PC-3 (cell line): ENCODE measurements around the gene SPAG6. TPM values are rescaled to one million over a fixed set of nuclear protein-coding genes. Genes with fewer than 3 reads are reported as not detected.

ENCODE experiments used
- ATAC-seq: fragments of 200-7000 bp; cut with Tn5 transposase; 2 replicates; pipeline ENCODE4 v1.9.1; 2020; ENCODE audit warnings: mild to moderate bottlenecking, moderate library complexity
- BruUV-seq: library from RNA; stranded (reverse); fragments of 400-500 nt; replicated peaks from 2 replicates; lab custom pipeline; 2021; lab: Mats Ljungman, UMichigan
- CTCF ChIA-PET: fragments of 300-600 bp; sonication (Branson Sonifier 250); formaldehyde crosslinking; loops from one replicate; lab custom pipeline; 2022; ENCODE audit warnings: antibody characterized with exemption; lab: Charles Lee
- POLR2A ChIA-PET: fragments of 300-600 bp; sonication (Branson Sonifier 250); formaldehyde crosslinking; loops from one replicate; lab custom pipeline; 2022; ENCODE audit warnings: antibody characterized with exemption; ENCODE audit not compliant: unreplicated experiment; lab: Charles Lee
- DNase-seq: peaks from one replicate; pipeline ENCODE4 v3.0.0-alpha.2; 2015
- H2AFZ ChIP-seq: fragments of 300-600 bp; sonication (generic); 2 replicates; pipeline ENCODE4 v1.6.0; 2016; ENCODE audit warnings: antibody characterized with exemption, low read length
- H3F3A ChIP-seq: fragments of 300-600 bp; sonication (generic); one replicate; pipeline ENCODE4 v1.6.0; 2017; ENCODE audit warnings: antibody characterized with exemption, low read length, control low read depth, mild to moderate bottlenecking; ENCODE audit not compliant: unreplicated experiment
- H3K27ac ChIP-seq: fragments of 300-600 bp; sonication (generic); 2 replicates; pipeline ENCODE4 v1.5.1; 2016; ENCODE audit warnings: mild to moderate bottlenecking, low read length
- H3K27me3 ChIP-seq: fragments of 300-600 bp; sonication (generic); 2 replicates; pipeline ENCODE4 v1.6.1; 2016; ENCODE audit warnings: low read length, mixed read lengths
- H3K36me3 ChIP-seq: fragments of 300-600 bp; sonication (generic); 2 replicates; pipeline ENCODE4 v1.6.1; 2016; ENCODE audit warnings: low read depth, mixed run types, low read length, mixed read lengths
- H3K4me1 ChIP-seq: fragments of 300-600 bp; sonication (generic); 2 replicates; pipeline ENCODE4 v1.5.1; 2016; ENCODE audit warnings: low read length; ENCODE audit not compliant: insufficient read depth
- H3K4me2 ChIP-seq: fragments of 300-600 bp; sonication (generic); 2 replicates; pipeline ENCODE4 v1.6.0; 2016; ENCODE audit warnings: low read length
- H3K4me3 ChIP-seq: fragments of 300-600 bp; sonication (generic); 2 replicates; pipeline ENCODE4 v1.5.1; 2016; ENCODE audit warnings: mild to moderate bottlenecking, low read length, mixed read lengths
- H3K79me2 ChIP-seq: fragments of 300-600 bp; sonication (generic); 2 replicates; pipeline ENCODE4 v1.6.1; 2017; ENCODE audit warnings: low read length, mixed read lengths
- H3K9ac ChIP-seq: fragments of 300-600 bp; sonication (generic); 2 replicates; pipeline ENCODE4 v1.6.0; 2016; ENCODE audit warnings: mild to moderate bottlenecking, low read length
- H3K9me2 ChIP-seq: fragments of 300-600 bp; sonication (generic); replicated peaks from 2 replicates; pipeline ENCODE4 v1.6.1; 2016; ENCODE audit warnings: mixed run types, low read length, mixed read lengths
- H3K9me3 ChIP-seq: fragments of 300-600 bp; sonication (generic); 2 replicates; pipeline ENCODE4 v1.6.1; 2016; ENCODE audit warnings: low read length, mixed read lengths
- H4K20me1 ChIP-seq: fragments of 300-600 bp; sonication (generic); 2 replicates; pipeline ENCODE4 v1.6.1; 2016; ENCODE audit warnings: low read length, mixed read lengths
- EZH2 ChIP-seq: fragments of 300-600 bp; sonication (generic); IDR thresholded peaks from one replicate; pipeline ENCODE4 v1.6.1; 2017; ENCODE audit warnings: antibody characterized with exemption, mild to moderate bottlenecking, low read length; ENCODE audit not compliant: unreplicated experiment
- EZH2phosphoT487 ChIP-seq: fragments of 300-600 bp; sonication (generic); IDR thresholded peaks from 2 replicates; pipeline ENCODE4 v1.6.1; 2018; ENCODE audit warnings: mild to moderate bottlenecking, antibody characterized with exemption, low read length, borderline replicate concordance
- intact Hi-C: fragments of 100-400 bp; cut with micrococcal nuclease; formaldehyde crosslinking; loops from 2 replicates; pipeline ENCODE4 v1.9.0; 2023
- total RNA-seq: library from RNA; depleted of rRNA; stranded (reverse); fragments of >200 nt; gene quantifications from 2 replicates; pipeline ENCODE4 v1.2.3, GENCODE V29; 2014
- TF ChIP-seq, protein P1 (sequence below): fragments of 300-600 bp; sonication (generic); conservative IDR thresholded peaks from 2 replicates; pipeline ENCODE4 v1.5.1; 2017; ENCODE audit warnings: antibody characterized with exemption, low read depth, mild to moderate bottlenecking, low read length

The SPAG6 gene
- total RNA-seq, 1 experiment from 2014 or later: 0.04 TPM

DNA sequence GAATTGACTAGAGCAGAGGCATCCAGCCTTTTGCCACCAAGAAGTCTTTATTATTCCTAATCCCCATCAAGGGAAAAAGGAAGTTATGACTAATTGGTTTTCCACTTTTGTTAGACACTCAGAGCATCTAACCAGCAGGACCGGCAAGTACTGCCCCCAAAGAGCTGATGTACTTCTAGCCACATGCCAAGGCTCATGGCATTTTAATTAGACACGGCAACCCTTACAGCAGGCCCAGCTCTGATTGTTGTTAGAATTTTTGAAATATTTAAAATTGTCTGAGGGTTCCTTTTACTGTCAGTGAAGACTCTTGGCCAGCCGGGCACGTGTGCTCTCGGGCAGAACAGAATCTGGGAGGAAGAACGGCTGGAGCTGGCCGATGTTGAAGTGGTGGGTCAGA lies 114.8 kb downstream of the SPAG6 start:
- no peaks in the 10 kb centered on the region for H3K9me2 ChIP-seq
- BruUV-seq: no TSS peak
- no peaks in the 10 kb centered on the region for H3K27me3 ChIP-seq
- H2AFZ ChIP-seq: no peak overlapping the region
- DNase-seq (no peak), ATAC-seq (no peak)
- H3K27ac ChIP-seq: no peak overlapping the region
- no peaks in the 10 kb centered on the region for H3K9me3 ChIP-seq
- CTCF ChIA-PET: no interaction called here
- no peak overlapping the region for H3K4me3 ChIP-seq
- no peaks in the 10 kb centered on the region for H3F3A ChIP-seq
- H4K20me1 ChIP-seq: no peaks in the 10 kb centered on the region
- no peaks in the 10 kb centered on the region for H3K4me1 ChIP-seq
- H3K4me2 ChIP-seq: no peak overlapping the region
- no peaks in the 10 kb centered on the region for H3K36me3 ChIP-seq
- POLR2A ChIA-PET: no interaction called here
- no peaks in the 10 kb centered on the region for H3K79me2 ChIP-seq
- H3K9ac ChIP-seq: no peak overlapping the region
- TF ChIP-seq, protein P1, sequence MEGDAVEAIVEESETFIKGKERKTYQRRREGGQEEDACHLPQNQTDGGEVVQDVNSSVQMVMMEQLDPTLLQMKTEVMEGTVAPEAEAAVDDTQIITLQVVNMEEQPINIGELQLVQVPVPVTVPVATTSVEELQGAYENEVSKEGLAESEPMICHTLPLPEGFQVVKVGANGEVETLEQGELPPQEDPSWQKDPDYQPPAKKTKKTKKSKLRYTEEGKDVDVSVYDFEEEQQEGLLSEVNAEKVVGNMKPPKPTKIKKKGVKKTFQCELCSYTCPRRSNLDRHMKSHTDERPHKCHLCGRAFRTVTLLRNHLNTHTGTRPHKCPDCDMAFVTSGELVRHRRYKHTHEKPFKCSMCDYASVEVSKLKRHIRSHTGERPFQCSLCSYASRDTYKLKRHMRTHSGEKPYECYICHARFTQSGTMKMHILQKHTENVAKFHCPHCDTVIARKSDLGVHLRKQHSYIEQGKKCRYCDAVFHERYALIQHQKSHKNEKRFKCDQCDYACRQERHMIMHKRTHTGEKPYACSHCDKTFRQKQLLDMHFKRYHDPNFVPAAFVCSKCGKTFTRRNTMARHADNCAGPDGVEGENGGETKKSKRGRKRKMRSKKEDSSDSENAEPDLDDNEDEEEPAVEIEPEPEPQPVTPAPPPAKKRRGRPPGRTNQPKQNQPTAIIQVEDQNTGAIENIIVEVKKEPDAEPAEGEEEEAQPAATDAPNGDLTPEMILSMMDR: no peak
- intact Hi-C loops: no loop called here

DNA sequence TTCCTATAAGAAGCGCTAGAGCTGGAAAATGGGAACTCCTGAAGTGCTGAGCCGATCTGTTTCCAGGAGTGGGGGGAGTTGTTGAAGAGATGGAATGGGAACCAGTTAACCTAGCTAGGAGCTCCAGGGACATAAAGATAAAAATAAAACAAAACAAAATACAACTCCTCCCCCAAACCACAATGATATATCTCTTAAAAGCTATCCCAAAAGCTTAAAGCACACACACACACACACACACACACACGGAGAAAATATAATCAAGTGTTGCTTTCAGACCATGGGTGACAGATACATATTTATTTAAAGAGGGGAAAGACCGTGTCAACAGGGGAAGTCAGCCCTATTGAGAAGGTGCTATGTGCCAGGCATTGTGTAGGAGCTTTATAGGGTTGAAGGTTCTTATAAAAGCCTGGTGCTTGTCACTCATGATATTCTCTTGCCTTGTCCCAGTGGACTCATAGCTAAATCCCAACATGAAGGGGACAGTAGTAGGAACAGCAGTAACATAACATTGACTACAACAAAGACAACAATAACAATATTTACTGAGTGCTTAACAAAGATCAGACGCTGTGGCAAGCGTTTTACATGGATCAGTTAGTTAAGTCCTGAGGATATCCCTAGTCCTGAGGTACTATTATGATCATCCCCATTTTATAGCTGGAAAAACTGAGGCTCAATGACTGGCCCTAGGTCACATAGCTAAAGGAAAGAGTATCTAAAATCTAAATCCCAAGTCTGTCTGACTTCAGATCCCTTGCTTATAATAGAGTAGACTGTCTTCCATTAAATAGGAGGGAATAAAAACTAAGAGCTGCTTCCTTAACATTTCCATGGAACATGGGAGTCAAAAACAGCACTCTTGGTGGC lies 115.5 kb downstream of the SPAG6 start:
- Histone ChIP-seq H3K27ac (no peak overlapping the region), H2AFZ (no peak overlapping the region), H3K9me2 (no peaks in the 10 kb centered on the region), H3F3A (no peaks in the 10 kb centered on the region), H3K36me3 (no peaks in the 10 kb centered on the region), H4K20me1 (no peaks in the 10 kb centered on the region), H3K4me3 (no peak overlapping the region), H3K4me1 (no peaks in the 10 kb centered on the region), H3K27me3 (no peaks in the 10 kb centered on the region), H3K9me3 (no peaks in the 10 kb centered on the region), H3K4me2 (no peak overlapping the region), H3K9ac (no peak overlapping the region), H3K79me2 (no peaks in the 10 kb centered on the region)
- ChIA-PET POLR2A (no interaction called here), CTCF (no interaction called here)
- BruUV-seq: no TSS peak
- ATAC-seq (no peak), DNase-seq (no peak)
- TF ChIP-seq EZH2phosphoT487: no peak
- TF ChIP-seq, protein P1: no peak
- TF ChIP-seq EZH2: no peak
- intact Hi-C loops: no loop called here

DNA sequence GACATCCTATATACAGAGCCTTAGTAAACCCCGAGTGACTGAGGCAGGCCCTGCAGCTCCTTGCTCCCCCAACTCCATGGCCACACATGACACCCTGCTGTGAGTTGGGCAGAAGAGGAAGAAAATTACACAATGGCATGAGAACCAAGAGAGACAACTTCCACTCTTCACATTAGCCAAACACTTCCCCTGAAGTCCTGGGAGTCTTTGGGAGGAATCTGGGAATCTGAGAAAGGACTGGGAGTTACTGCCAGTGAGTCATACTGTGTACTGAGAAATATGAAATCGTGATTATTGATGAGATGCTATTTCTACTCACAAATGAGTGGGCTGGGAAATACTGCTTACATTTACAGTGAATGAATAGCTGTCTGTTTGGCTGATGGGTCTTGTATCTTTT lies 116.6 kb downstream of the SPAG6 start:
- ATAC-seq: no peak
- no peaks in the 10 kb centered on the region for H3K27me3 ChIP-seq
- H4K20me1 ChIP-seq: no peaks in the 10 kb centered on the region
- H3K4me1 ChIP-seq: no peaks in the 10 kb centered on the region
- no peaks in the 10 kb centered on the region for H3K79me2 ChIP-seq
- TF ChIP-seq EZH2: no peak
- TF ChIP-seq EZH2phosphoT487: no peak
- TF ChIP-seq, protein P1: no peak
- intact Hi-C loops: no loop called here
- peak; percentile 9 for DNase-seq
- no peaks in the 10 kb centered on the region for H3K9me2 ChIP-seq
- H3K4me2 ChIP-seq: no peak overlapping the region
- H3K27ac ChIP-seq: no peak overlapping the region
- H3K9ac ChIP-seq: no peak overlapping the region
- H3F3A ChIP-seq: no peaks in the 10 kb centered on the region
- no peaks in the 10 kb centered on the region for H3K36me3 ChIP-seq
- H3K4me3 ChIP-seq: no peak overlapping the region
- H3K9me3 ChIP-seq: no peaks in the 10 kb centered on the region
- no TSS peak for BruUV-seq
- CTCF ChIA-PET: no interaction called here
- POLR2A ChIA-PET: no interaction called here
- H2AFZ ChIP-seq: no peak overlapping the region
